Posterior vena cava (tissue), 2 donors: Measurements from ENCODE around the gene FARS2. TPM values are rescaled to one million over a fixed set of nuclear protein-coding genes. Genes with fewer than 3 reads are reported as not detected.
"Not testable (repeated sequence)": the region's sequence is repeated elsewhere in the genome, so short reads cannot be mapped to it uniquely, and the experiment has no call there.

Experiments
- DNase-seq: peaks from one replicate; pipeline ENCODE4 v3.0.0-alpha.2; 2020; ENCODE audit warnings: low spot score
- intact Hi-C, 2 donors: fragments of 100-400 bp; cut with DNase I; formaldehyde crosslinking; loops; one replicate each; pipeline versions ENCODE4 v1.14.1 to v1.14.2; 2022 to 2023
- total RNA-seq, 2 donors: library from RNA; stranded (reverse); fragmentation: NEBNext Ultra II Directional; extraction: Animal tissue kit (Norgen Biotek cat#: 25700); gene quantifications; one replicate each; pipeline ENCODE4 v1.2.1, GENCODE V29; 2021
- donor health status: DM: yes; HTN: yes; CAD: no.
- donor health status: DM: yes; HTN: yes; CAD: no.

Gene FARS2
- total RNA-seq, 2 donors from 2014 or later = 13.3 to 13.6 TPM

DNA sequence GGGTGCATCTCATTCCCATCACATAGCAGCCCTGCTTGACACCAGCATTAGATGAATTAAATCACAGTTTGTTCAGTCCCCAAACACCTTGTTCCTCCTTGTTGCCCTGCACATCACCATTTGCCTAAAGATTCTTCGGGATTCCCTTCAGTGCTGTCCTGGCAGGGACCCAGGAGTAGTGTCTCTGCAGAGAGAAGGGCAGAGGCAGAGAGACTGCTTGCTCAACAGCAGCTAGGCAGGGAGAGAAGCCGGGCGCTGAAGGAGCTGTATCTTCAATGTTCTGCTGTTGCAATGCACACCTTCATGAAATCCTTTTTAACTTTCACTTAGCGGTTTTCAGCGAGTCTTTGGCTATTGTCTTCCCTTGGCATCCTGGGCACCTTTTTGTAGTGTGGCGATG is 362.9 kb downstream of the FARS2 start:
- intact Hi-C loops = no loop called here
- DNase-seq = no peak

DNA sequence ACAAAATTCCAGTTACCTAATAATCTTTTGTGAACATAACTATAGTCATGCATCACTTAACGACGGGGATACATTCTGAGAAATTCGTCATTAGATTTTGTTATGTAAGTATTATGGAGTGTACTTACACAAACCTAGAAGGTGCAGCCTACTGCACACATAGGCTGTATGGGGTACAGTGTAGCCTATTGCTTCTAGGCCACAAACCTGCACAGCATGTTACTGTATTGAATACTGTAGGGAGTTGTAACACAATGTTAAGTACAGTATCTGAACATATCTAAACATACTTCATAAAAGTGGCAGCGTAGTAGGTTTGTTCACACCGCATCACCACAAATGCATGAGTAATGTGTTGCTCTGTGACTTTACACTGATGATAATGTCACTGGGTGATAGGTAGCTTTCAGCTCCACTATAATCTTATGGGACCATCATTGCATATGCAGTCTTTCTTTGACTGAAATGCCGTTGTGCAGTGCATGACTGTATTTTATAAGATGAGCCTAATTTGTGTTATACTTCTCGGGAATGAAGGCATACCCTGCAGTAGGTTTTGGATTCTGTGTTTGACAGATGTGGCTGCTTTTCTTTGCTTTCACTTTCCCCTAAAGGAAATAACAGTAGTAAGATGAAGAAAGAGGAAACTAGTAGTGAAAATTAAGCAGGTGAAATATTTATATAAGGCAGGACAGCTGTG is 365.6 kb downstream of the FARS2 start:
- intact Hi-C loops = no loop called here
- DNase-seq = no peak

DNA sequence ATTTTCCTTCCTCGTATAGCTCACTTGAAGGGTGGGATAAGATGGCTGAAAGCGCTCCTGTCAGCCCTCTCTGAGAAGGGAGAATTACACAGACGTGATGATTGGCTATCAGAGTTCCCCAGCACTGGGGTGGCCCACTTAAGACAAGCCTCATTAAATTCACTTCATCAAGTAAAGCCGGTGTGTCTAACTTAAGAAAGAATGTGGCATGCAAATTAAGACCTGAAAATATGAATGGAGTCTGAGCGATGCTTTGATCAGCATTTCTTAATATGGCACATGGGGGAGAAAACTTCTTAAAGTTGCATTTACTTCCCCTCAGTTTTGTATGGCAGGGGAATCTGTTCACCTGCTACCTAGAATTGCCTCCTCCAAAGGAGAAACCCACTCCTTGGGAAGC is 369.3 kb downstream of the FARS2 start:
- intact Hi-C loops = no loop called here
- no peak for DNase-seq

GRCh38 chr6:5632348-5632935 is 371.1 kb downstream of the FARS2 start:
- no peak for DNase-seq
- intact Hi-C loops = no loop called here

DNA sequence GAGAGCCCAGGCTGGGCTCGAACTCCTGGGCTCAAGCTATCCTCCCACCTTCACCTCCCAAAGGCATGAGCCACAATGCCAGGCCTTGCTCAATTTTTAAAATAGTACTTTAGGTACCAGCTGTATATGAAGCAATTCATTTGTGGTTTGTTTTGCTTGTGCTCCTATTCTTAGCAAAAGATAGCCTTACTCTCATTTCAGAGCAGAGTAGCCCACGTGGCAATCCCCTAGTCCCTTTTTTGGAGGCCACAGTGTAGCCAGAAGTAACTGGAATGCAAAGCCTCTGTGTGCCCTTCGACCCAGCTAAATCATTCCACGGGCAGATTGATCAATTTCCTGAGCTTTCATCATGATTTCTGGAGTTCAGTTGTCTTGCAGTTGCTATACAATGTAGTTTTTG is 373.2 kb downstream of the FARS2 start:
- DNase-seq = no peak
- intact Hi-C loops = no loop called here

GRCh38 chr6:5636210-5637030 is 375.1 kb downstream of the FARS2 start:
- DNase-seq = no peak
- intact Hi-C loops = no loop called here

- no peak for DNase-seq
- intact Hi-C loops = no loop called here
Measured at GRCh38 chr6:5637714-5638113, 376.4 kb downstream of the FARS2 start.

GRCh38 chr6:5638666-5639065 is 377.4 kb downstream of the FARS2 start:
- DNase-seq = no peak
- intact Hi-C loops = no loop called here

DNA sequence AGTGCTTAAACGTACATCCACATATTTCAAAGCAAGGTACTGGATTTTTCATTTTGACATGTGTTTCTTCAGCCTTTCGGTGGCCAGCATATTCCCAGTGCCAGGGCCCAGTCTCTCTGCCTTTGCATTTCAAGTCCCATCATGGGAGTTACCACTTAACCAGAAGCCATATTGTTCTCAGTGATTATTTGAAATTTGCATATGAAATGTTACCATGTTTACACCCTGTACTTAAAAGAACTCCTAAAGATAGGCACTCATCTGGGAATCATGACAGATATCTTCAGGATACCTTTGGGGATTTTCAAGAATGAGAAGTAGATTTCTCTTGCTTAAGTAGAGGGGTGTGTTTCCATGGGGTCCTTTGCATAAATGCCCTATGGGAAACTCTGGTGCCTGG is 377.9 kb downstream of the FARS2 start:
- intact Hi-C loops = no loop called here

GRCh38 chr6:5640614-5641013 is 379.3 kb downstream of the FARS2 start:
- no peak for DNase-seq
- intact Hi-C loops = no loop called here

More for the DNA sequence above, 377.9 kb downstream of the FARS2 start:
- no peak for DNase-seq

GRCh38 chr6:5644523-5645185 is 383.3 kb downstream of the FARS2 start:
- no peak for DNase-seq
- intact Hi-C loops = no loop called here

GRCh38 chr6:5645328-5646290 is 384.3 kb downstream of the FARS2 start:
- DNase-seq = no peak
- intact Hi-C loops = no loop called here

GRCh38 chr6:5652406-5653137 is 391.3 kb downstream of the FARS2 start:
- intact Hi-C loops = no loop called here
- no peak for DNase-seq

- no peak for DNase-seq
- intact Hi-C loops = no loop called here
Measured at GRCh38 chr6:5653801-5654200, 392.5 kb downstream of the FARS2 start.

DNA sequence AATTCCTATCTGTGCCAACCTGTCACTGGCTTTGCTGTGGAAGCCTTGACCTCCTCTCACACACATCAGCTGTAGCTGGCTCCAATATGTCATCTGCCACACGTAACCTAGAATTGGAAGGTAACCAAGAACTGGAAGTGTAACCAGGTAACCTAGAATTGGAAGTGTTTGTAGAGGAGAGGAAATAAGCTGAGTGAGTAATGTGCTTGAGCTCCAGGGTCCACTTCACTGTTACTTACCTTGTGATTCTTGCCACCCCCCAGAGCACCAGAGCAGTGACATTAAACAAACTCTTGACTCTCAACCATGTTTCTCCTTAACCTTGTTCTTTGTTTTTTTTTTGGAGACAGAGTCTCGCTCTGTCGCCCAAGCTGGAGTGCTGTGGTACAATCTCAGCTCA is 394.9 kb downstream of the FARS2 start:
- no peak for DNase-seq
- intact Hi-C loops = no loop called here

DNA sequence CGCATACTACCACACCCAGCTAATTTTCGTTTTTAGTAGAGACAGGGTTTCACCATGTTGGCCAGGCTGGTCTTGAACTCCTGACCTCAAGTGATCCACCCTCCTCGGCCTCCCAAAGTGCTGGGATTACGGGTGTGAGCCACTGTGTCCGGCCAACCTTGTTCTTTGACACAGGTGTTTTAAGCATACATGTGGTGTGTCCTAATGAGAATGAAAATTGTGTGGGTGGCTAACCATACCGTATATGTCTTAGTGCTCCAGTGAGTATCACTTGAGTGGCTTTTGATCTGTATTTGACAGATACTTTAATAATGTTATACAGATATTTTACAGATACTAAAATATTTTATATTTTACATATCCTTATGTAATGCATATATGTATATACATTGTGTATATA is 395.4 kb downstream of the FARS2 start:
- DNase-seq, intact Hi-C loops: not testable (repeated sequence)

- intact Hi-C loops = no loop called here
Measured at GRCh38 chr6:5657684-5658430, 396.5 kb downstream of the FARS2 start.

DNA sequence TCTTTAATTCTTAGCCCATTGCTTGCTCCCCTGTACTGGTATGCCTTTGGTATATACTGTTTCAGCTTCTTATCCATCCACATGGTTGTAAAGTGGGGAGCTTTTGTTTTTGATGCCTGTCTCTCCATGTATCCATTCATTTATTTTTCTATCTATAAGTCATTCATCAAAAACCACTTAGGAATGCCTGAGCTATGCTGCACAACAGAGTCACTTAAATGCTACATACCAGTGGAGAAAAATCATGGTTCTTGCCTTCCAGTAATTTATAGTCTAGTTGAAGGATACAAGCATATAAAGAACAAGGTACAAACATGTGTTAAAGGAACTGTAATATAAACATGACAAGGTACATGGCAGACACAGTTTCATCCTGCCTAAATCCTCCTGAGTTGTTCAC is 398.2 kb downstream of the FARS2 start:
- no peak for DNase-seq
- intact Hi-C loops = no loop called here

More at GRCh38 chr6:5657684-5658430, 396.5 kb downstream of the FARS2 start:
- no peak for DNase-seq
